GM21529 (cell line): Measurements from ENCODE around the gene DMBT1.

Experiments used
- ATAC-seq: cut with Tn5 transposase; IDR thresholded peaks from one replicate; pipeline ENCODE4 v1.9.1; 2021; ENCODE audit not compliant: unreplicated experiment

The DMBT1 gene

GRCh38 chr10:122548407-122549085 is 12.0 kb upstream of the DMBT1 start:
- ATAC-seq: no peak

GRCh38 chr10:122549636-122550035 is 10.9 kb upstream of the DMBT1 start:
- ATAC-seq: no peak

- ATAC-seq: no peak
These were observed 10.1 kb upstream of the DMBT1 start for GRCh38 chr10:122550427-122550826.

GRCh38 chr10:122550983-122551382 is 9.6 kb upstream of the DMBT1 start:
- ATAC-seq: no peak

GRCh38 chr10:122551450-122551849 is 9.1 kb upstream of the DMBT1 start:
- ATAC-seq: no peak

GRCh38 chr10:122553341-122553740 is 7.2 kb upstream of the DMBT1 start:
- ATAC-seq: no peak

GRCh38 chr10:122554131-122555036 is 6.2 kb upstream of the DMBT1 start:
- no peak for ATAC-seq

GRCh38 chr10:122555442-122555841 is 5.1 kb upstream of the DMBT1 start:
- ATAC-seq: no peak

- ATAC-seq: no peak
These were observed 3.0 kb upstream of the DMBT1 start for GRCh38 chr10:122557516-122557915.

GRCh38 chr10:122558452-122558851 is 2.1 kb upstream of the DMBT1 start:
- no peak for ATAC-seq

GRCh38 chr10:122559228-122559627 is 1.3 kb upstream of the DMBT1 start:
- no peak for ATAC-seq

- ATAC-seq: no peak
These were observed 658 bp downstream of the DMBT1 start for GRCh38 chr10:122561212-122561611.

- ATAC-seq: no peak
These were observed 1.2 kb downstream of the DMBT1 start for GRCh38 chr10:122561792-122562191.

- no peak for ATAC-seq
These were observed 4.4 kb downstream of the DMBT1 start for GRCh38 chr10:122564980-122565379.

- no peak for ATAC-seq
These were observed 5.2 kb downstream of the DMBT1 start for GRCh38 chr10:122565766-122566206.

- no peak for ATAC-seq
These were observed 6.1 kb downstream of the DMBT1 start for GRCh38 chr10:122566632-122567031.

- no peak for ATAC-seq
These were observed 6.6 kb downstream of the DMBT1 start for GRCh38 chr10:122567056-122567660.

GRCh38 chr10:122568551-122568950 is 8.0 kb downstream of the DMBT1 start:
- no peak for ATAC-seq

GRCh38 chr10:122570920-122571319 is 10.4 kb downstream of the DMBT1 start:
- no peak for ATAC-seq

GRCh38 chr10:122571892-122572291 is 11.3 kb downstream of the DMBT1 start:
- ATAC-seq: no peak

- ATAC-seq: no peak
These were observed 15.2 kb downstream of the DMBT1 start for GRCh38 chr10:122575776-122576175.

GRCh38 chr10:122576291-122576690 is 15.7 kb downstream of the DMBT1 start:
- ATAC-seq: no peak
